GM12878 (cell line): ENCODE data around the gene RBMS1. TPM values are rescaled to one million over a fixed set of nuclear protein-coding genes. Genes with fewer than 3 reads are reported as not detected.

Experiments used
- ATAC-seq: fragments of 200-7000 bp; cut with Tn5 transposase; 3 replicates; pipeline ENCODE4 v1.9.1; 2020; ENCODE audit warnings: mild to moderate bottlenecking, moderate library complexity
- BruUV-seq: library from RNA; stranded (reverse); fragments of 400-500 nt; replicated peaks from 2 replicates; lab custom pipeline; 2021; lab: Mats Ljungman, UMichigan
- CTCF ChIA-PET: fragments of 300-600 bp; sonication (Branson Sonifier 250); formaldehyde crosslinking; extraction: SDS; loops from one replicate; lab custom pipeline; 2021; ENCODE audit warnings: inconsistent platforms; lab: Yijun Ruan, JAX
- POLR2A ChIA-PET: fragments of 350-600 bp; formaldehyde crosslinking; extraction: SDS; loops from one replicate; lab custom pipeline; 2021; ENCODE audit warnings: inconsistent platforms; lab: Charles Lee
- RAD21 ChIA-PET: fragments of 300-600 bp; sonication (Branson Sonifier 250); formaldehyde crosslinking; loops from one replicate; lab custom pipeline; 2023; ENCODE audit warnings: antibody characterized with exemption; ENCODE audit not compliant: unreplicated experiment; lab: Charles Lee
- SMC1A ChIA-PET: fragments of 300-600 bp; sonication (Branson Sonifier 250); formaldehyde crosslinking; loops from one replicate; lab custom pipeline; 2023; ENCODE audit not compliant: unreplicated experiment, uncharacterized antibody; lab: Charles Lee
- DNase-seq: peaks from one replicate; pipeline ENCODE4 v3.0.0-alpha.2; 2011; ENCODE audit warnings: low read depth, low spot score
- FAIRE-seq: peaks from 3 replicates; lab custom pipeline; 2011; peaks lifted over from hg19 to GRCh38; lab: Jason Lieb, UNC
- H2AFZ ChIP-seq: 2 replicates; pipeline ENCODE4 v1.6.0; 2011; ENCODE audit warnings: low read depth, low read length, control low read depth; ENCODE audit not compliant: control insufficient read depth
- H3K27ac ChIP-seq: 2 replicates; pipeline ENCODE4 v1.5.1; 2011; ENCODE audit warnings: control low read depth; ENCODE audit not compliant: control insufficient read depth, insufficient read depth
- H3K27me3 ChIP-seq, 2 experiments: replicated peaks in 1 of 2; 2 replicates each; pipeline versions ENCODE4 v1.6.0 to v1.6.1; 2011; ENCODE audit warnings: low read length in 1 of 2; ENCODE audit not compliant: control insufficient read depth in 2 of 2, insufficient read depth in 2 of 2
- H3K36me3 ChIP-seq, 2 experiments: 2 replicates each; pipeline ENCODE4 v1.5.1; 2011; ENCODE audit warnings: low read length in 1 of 2; ENCODE audit not compliant: control insufficient read depth in 2 of 2, insufficient read depth in 2 of 2
- H3K4me1 ChIP-seq: 2 replicates; pipeline ENCODE4 v1.6.1; 2011; ENCODE audit warnings: mild to moderate bottlenecking, low read length, moderate library complexity, mixed read lengths; ENCODE audit not compliant: control insufficient read depth, insufficient read depth
- H3K4me2 ChIP-seq: 2 replicates; pipeline ENCODE4 v1.6.0; 2011; ENCODE audit warnings: control low read depth; ENCODE audit not compliant: control insufficient read depth, insufficient read depth
- H3K4me3 ChIP-seq: fragments of 200-600 bp; sonication (generic); 2 replicates; pipeline ENCODE4 v1.5.1; 2016
- H3K79me2 ChIP-seq: 2 replicates; pipeline ENCODE4 v1.6.0; 2011; ENCODE audit warnings: low read length; ENCODE audit not compliant: control insufficient read depth, insufficient read depth
- H3K9ac ChIP-seq: 2 replicates; pipeline ENCODE4 v1.8.0; 2011; ENCODE audit warnings: low read length, control low read depth, mixed read lengths; ENCODE audit not compliant: control insufficient read depth, insufficient read depth
- H3K9me3 ChIP-seq: replicated peaks from 3 replicates; pipeline ENCODE4 v1.5.1; 2011; ENCODE audit warnings: mild to moderate bottlenecking, low read length; ENCODE audit not compliant: control insufficient read depth, insufficient read depth
- H4K20me1 ChIP-seq: 2 replicates; pipeline ENCODE4 v1.6.0; 2011; ENCODE audit not compliant: control insufficient read depth, insufficient read depth
- ATF7 ChIP-seq: fragments of 450-650 bp; IDR thresholded peaks from 2 replicates; pipeline ENCODE4 v1.6.1; 2016; ENCODE audit warnings: low read depth, mild to moderate bottlenecking
- EZH2 ChIP-seq: IDR thresholded peaks from 2 replicates; pipeline ENCODE4 v1.6.1; 2012; ENCODE audit warnings: low read depth, mild to moderate bottlenecking, control low read depth, inconsistent platforms, low read length, borderline replicate concordance; ENCODE audit not compliant: control insufficient read depth
- JUNB ChIP-seq: IDR thresholded peaks from 2 replicates; pipeline ENCODE4 v1.6.1; 2016; ENCODE audit warnings: antibody characterized with exemption, mild to moderate bottlenecking
- KAT2A ChIP-seq: conservative IDR thresholded peaks from 2 replicates; pipeline ENCODE4 v1.6.1; 2011; ENCODE audit warnings: low read depth, low read length; ENCODE audit not compliant: control insufficient read depth
- MTA2 ChIP-seq: fragments of 450-650 bp; IDR thresholded peaks from 2 replicates; pipeline ENCODE4 v1.6.1; 2016; ENCODE audit warnings: low read depth, mild to moderate bottlenecking, moderate library complexity
- MTA3 ChIP-seq: IDR thresholded peaks from 2 replicates; pipeline ENCODE4 v1.6.1; 2012; ENCODE audit warnings: low read length, inconsistent platforms, borderline replicate concordance
- NFYB ChIP-seq: IDR thresholded peaks from 2 replicates; pipeline ENCODE4 v1.6.1; 2011; ENCODE audit warnings: low read depth, mild to moderate bottlenecking, low read length, improper control_type of control experiment, moderate library complexity; ENCODE audit not compliant: insufficient read depth
- POU2F2 ChIP-seq: IDR thresholded peaks from 3 replicates; pipeline ENCODE4 v1.6.1; 2011; ENCODE audit warnings: low read depth, mild to moderate bottlenecking, low read length, borderline replicate concordance
- RAD21 ChIP-seq: IDR thresholded peaks from 2 replicates; pipeline ENCODE4 v1.6.1; 2011; ENCODE audit warnings: mild to moderate bottlenecking, low read depth, low read length, moderate library complexity; ENCODE audit not compliant: insufficient read depth
- RAD51 ChIP-seq: fragments of 450-650 bp; IDR thresholded peaks from 2 replicates; pipeline ENCODE4 v1.6.1; 2016; ENCODE audit warnings: moderate library complexity, mild to moderate bottlenecking, inconsistent platforms
- SMC3 ChIP-seq: IDR thresholded peaks from 2 replicates; pipeline ENCODE4 v1.6.1; 2011; ENCODE audit warnings: low read length, improper control_type of control experiment, borderline replicate concordance
- TCF7 ChIP-seq: IDR thresholded peaks from 2 replicates; pipeline ENCODE4 v1.6.1; 2014; ENCODE audit warnings: antibody characterized with exemption, borderline replicate concordance
- WGBS: methylation state at CpG from one replicate; pipeline ENCODE4 v1.1.6; 2016; ENCODE audit warnings: low lambda C conversion rate; ENCODE audit not compliant: insufficient replicate concordance, insufficient coverage; ENCODE audit errors: missing lambda C conversion rate; 5-methylcytosine and 5-hydroxymethylcytosine counted together
- in situ Hi-C: fragments of 300-500 bp; cut with MboI; formaldehyde crosslinking; loops from 9 replicates; pipeline ENCODE4 v1.14.3; 2018; ENCODE audit warnings: mixed read lengths
- intact Hi-C: fragments of 100-400 bp; cut with micrococcal nuclease; formaldehyde crosslinking; loops from one replicate; pipeline ENCODE4 v1.14.2; 2022; ENCODE audit not compliant: unreplicated experiment
- polyA plus RNA-seq, 11 experiments: library from polyadenylated mRNA; depleted of rRNA in 4 of 11; unstranded in 6 of 11; stranded (reverse) in 5 of 11; fragments of >200 nt; fragmentation: Nextera tagmentation in 4 of 11; fragmentation: Illumina TruSeq in 1 of 11; extraction: Ambion mirVana in 4 of 11; extraction: Trizol in 1 of 11; gene quantifications; 1 replicate in 1 of 11; 2 replicates in 10 of 11; pipeline versions ENCODE4 v1.2.1 to v1.2.3, GENCODE V29; 2011 to 2016; ENCODE audit warnings: inconsistent platforms in 2 of 11, missing spikeins in 2 of 11, low read depth in 1 of 11
- total RNA-seq, 4 experiments: library from RNA; depleted of rRNA in 3 of 4; stranded (reverse); fragments of >200 nt in 3 of 4; fragmentation: Illumina TruSeq in 1 of 4; extraction: Trizol in 1 of 4; gene quantifications; 2 replicates each; pipeline versions ENCODE4 v1.2.1 to v1.2.3, GENCODE V29; 2013 to 2021
- TF ChIP-seq, protein P1 (sequence below): fragments of 450-650 bp; IDR thresholded peaks from 2 replicates; pipeline ENCODE4 v1.6.1; 2017; ENCODE audit warnings: mild to moderate bottlenecking, moderate library complexity
- TF ChIP-seq, protein P2 (sequence below): fragments of 450-650 bp; IDR thresholded peaks from 2 replicates; pipeline ENCODE4 v1.6.1; 2018; ENCODE audit warnings: borderline replicate concordance, mild to moderate bottlenecking; ENCODE audit not compliant: partially characterized antibody
- TF ChIP-seq, protein P3 (sequence below): IDR thresholded peaks from 2 replicates; pipeline ENCODE4 v1.6.1; 2012; ENCODE audit warnings: low read length, inconsistent platforms

The RBMS1 gene
- total and polyA plus RNA-seq, 10 of the 15 experiments (the other 5 are each of a cell fraction or from before 2014, with no cell fraction given), result 0.04 to 0.31 (median 0.17) TPM; not detected in 1

DNA sequence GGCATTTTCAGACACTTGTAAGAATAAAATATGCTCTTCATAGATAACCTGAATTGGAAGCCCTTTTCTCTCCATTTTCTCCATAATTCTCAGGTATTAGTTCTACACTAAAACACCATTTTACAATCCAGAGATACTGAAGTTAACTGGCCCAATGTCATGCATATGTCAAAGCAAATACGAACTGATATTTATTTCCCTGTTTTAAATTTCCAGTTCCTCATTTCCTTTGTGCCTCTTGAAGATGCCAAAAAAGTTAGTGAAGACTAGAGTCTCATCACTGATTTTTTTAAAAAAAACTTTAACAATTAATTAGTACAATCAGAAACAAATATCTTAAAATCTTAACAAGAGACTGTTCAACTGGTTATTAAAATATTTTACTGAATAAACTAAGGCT, 240.7 kb downstream of the RBMS1 start (continued):
- TF ChIP-seq, protein P1, sequence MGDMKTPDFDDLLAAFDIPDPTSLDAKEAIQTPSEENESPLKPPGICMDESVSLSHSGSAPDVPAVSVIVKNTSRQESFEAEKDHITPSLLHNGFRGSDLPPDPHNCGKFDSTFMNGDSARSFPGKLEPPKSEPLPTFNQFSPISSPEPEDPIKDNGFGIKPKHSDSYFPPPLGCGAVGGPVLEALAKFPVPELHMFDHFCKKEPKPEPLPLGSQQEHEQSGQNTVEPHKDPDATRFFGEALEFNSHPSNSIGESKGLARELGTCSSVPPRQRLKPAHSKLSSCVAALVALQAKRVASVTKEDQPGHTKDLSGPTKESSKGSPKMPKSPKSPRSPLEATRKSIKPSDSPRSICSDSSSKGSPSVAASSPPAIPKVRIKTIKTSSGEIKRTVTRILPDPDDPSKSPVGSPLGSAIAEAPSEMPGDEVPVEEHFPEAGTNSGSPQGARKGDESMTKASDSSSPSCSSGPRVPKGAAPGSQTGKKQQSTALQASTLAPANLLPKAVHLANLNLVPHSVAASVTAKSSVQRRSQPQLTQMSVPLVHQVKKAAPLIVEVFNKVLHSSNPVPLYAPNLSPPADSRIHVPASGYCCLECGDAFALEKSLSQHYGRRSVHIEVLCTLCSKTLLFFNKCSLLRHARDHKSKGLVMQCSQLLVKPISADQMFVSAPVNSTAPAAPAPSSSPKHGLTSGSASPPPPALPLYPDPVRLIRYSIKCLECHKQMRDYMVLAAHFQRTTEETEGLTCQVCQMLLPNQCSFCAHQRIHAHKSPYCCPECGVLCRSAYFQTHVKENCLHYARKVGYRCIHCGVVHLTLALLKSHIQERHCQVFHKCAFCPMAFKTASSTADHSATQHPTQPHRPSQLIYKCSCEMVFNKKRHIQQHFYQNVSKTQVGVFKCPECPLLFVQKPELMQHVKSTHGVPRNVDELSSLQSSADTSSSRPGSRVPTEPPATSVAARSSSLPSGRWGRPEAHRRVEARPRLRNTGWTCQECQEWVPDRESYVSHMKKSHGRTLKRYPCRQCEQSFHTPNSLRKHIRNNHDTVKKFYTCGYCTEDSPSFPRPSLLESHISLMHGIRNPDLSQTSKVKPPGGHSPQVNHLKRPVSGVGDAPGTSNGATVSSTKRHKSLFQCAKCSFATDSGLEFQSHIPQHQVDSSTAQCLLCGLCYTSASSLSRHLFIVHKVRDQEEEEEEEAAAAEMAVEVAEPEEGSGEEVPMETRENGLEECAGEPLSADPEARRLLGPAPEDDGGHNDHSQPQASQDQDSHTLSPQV, result no peak
- TF ChIP-seq MTA2 (no peak), ATF7 (no peak), POU2F2 (no peak), EZH2 (no peak), TCF7 (no peak)

DNA sequence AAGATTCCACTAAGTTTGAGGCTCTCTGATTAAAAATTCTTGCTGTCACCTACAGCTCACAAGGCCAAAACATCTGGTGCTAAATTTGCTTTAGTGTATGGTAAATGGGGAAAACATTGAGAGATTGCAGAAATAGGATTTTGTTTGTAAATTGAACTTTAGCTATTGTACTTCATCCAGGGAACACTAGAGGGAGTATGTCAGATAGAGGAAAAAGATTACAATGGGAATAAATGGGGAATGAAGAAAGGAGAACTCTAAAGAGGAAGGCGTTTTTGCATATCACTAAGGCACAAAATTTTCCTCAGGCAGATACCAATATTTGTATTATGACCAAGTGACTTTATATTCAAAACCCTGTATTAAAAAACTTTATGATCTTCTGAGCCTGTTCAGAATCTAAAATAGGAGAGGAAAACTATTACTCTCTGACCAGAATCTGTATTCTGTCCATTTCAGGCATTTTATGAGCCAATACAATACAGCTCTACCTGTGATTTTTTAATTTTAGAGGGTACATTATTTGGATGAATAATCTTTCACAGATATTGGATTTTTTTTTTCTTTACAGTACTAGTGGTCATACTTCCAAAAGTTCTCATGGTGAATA, 241.2 kb downstream of the RBMS1 start:
- POLR2A ChIA-PET, result no interaction called here
- no peak overlapping the region for H2AFZ ChIP-seq
- in situ Hi-C loops, result no loop called here
- TF ChIP-seq, protein P2, sequence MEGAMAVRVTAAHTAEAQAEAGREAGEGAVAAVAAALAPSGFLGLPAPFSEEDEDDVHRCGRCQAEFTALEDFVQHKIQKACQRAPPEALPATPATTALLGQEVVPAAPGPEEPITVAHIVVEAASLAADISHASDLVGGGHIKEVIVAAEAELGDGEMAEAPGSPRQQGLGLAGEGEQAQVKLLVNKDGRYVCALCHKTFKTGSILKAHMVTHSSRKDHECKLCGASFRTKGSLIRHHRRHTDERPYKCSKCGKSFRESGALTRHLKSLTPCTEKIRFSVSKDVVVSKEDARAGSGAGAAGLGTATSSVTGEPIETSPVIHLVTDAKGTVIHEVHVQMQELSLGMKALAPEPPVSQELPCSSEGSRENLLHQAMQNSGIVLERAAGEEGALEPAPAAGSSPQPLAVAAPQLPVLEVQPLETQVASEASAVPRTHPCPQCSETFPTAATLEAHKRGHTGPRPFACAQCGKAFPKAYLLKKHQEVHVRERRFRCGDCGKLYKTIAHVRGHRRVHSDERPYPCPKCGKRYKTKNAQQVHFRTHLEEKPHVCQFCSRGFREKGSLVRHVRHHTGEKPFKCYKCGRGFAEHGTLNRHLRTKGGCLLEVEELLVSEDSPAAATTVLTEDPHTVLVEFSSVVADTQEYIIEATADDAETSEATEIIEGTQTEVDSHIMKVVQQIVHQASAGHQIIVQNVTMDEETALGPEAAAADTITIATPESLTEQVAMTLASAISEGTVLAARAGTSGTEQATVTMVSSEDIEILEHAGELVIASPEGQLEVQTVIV, result no peak
- TF ChIP-seq KAT2A (no peak), MTA3 (no peak), JUNB (no peak), NFYB (no peak), SMC3 (peak; percentile 39; the same call in 1 of the 2 replicates), RAD21 (peak; percentile 44), RAD51 (no peak)
- TF ChIP-seq, protein P3, sequence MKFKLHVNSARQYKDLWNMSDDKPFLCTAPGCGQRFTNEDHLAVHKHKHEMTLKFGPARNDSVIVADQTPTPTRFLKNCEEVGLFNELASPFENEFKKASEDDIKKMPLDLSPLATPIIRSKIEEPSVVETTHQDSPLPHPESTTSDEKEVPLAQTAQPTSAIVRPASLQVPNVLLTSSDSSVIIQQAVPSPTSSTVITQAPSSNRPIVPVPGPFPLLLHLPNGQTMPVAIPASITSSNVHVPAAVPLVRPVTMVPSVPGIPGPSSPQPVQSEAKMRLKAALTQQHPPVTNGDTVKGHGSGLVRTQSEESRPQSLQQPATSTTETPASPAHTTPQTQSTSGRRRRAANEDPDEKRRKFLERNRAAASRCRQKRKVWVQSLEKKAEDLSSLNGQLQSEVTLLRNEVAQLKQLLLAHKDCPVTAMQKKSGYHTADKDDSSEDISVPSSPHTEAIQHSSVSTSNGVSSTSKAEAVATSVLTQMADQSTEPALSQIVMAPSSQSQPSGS, result no peak

More for the DNA sequence above, 241.2 kb downstream of the RBMS1 start:
- WGBS, result 0% methylated on average over 1 of the region's 1 CpG
- peak; percentile 75 for FAIRE-seq
- H3K27me3 ChIP-seq, result no peaks in the 10 kb centered on the region; a peak in 3 of 4 replicates
- H3K36me3 ChIP-seq, result no peaks in the 10 kb centered on the region
- ChIA-PET SMC1A (interaction anchor here (0.6 to 2.3 kb wide), 10 partner anchors 13 to 742 kb away, joined by 3 to 10 read pairs (median 4); no protein-coding TSS in a partner anchor), CTCF (interaction anchor here (0.6 to 3.8 kb wide), 20 partner anchors 9 to 811 kb away, joined by 3 to 24 read pairs (median 5); no protein-coding TSS in a partner anchor), RAD21 (interaction anchor here (1.1 to 1.5 kb wide), 3 partner anchors 19 to 811 kb away, joined by 3 to 5 read pairs (median 4); no protein-coding TSS in a partner anchor)
- H3K9ac ChIP-seq, result no peak overlapping the region
- no TSS peak for BruUV-seq
- H3K4me1 ChIP-seq, result no peaks in the 10 kb centered on the region
- H3K4me2 ChIP-seq, result no peak overlapping the region
- no peak overlapping the region for H3K4me3 ChIP-seq
- H3K9me3 ChIP-seq, result no peaks in the 10 kb centered on the region
- no peak overlapping the region for H3K27ac ChIP-seq
- intact Hi-C loops, result loop anchor here (5.0 kb wide), 1 partner anchor 740 kb away; no protein-coding TSS in a partner anchor
- DNase-seq, result no peak
- H4K20me1 ChIP-seq, result no peaks in the 10 kb centered on the region
- H3K79me2 ChIP-seq, result no peaks in the 10 kb centered on the region
- no peak for ATAC-seq
